ENCODE results near the gene EFCAB13. TPM values are rescaled to one million over a fixed set of nuclear protein-coding genes. Genes with fewer than 3 reads are reported as not detected.

The EFCAB13 gene
- total RNA-seq, 4 donors from 2014 or later = 1.4 to 2.5 (median 1.8) TPM

DNA sequence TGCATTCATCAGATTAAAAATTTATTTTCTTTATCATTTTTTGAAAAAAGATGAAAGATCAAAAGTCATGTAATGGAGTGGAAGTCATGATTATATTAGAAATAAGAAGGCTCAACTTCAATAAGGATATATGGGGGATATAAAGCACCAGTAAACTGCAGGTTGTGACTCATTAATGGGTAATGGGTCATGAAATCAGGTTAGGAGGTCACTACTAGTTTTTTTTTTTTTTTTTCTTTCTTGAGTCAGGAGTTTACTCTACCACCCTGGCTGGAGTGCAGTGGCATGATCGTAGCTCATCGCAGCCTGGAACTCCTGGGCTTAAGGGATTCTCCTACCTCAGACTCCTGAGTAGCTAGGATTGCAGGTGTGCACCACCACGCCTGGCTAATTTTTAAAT lies 14.3 kb downstream of the EFCAB13 start:
- DNase-seq (no peak), ATAC-seq (no peak)
- Histone ChIP-seq H3K27ac (no peak overlapping the region), H3K4me1 (no peaks in the 10 kb centered on the region), H3K27me3 (no peaks in the 10 kb centered on the region), H3K9me3 (no peaks in the 10 kb centered on the region), H3K36me3 (no peaks in the 10 kb centered on the region), H3K4me3 (no peak overlapping the region)
- TF ChIP-seq POLR2A (IDR thresholded peaks at IDR 0.05) = no peak
- TF ChIP-seq, protein P1, sequence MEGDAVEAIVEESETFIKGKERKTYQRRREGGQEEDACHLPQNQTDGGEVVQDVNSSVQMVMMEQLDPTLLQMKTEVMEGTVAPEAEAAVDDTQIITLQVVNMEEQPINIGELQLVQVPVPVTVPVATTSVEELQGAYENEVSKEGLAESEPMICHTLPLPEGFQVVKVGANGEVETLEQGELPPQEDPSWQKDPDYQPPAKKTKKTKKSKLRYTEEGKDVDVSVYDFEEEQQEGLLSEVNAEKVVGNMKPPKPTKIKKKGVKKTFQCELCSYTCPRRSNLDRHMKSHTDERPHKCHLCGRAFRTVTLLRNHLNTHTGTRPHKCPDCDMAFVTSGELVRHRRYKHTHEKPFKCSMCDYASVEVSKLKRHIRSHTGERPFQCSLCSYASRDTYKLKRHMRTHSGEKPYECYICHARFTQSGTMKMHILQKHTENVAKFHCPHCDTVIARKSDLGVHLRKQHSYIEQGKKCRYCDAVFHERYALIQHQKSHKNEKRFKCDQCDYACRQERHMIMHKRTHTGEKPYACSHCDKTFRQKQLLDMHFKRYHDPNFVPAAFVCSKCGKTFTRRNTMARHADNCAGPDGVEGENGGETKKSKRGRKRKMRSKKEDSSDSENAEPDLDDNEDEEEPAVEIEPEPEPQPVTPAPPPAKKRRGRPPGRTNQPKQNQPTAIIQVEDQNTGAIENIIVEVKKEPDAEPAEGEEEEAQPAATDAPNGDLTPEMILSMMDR (IDR thresholded peaks at IDR 0.05 in 4 of 5, conservative IDR thresholded peaks at IDR 0.05 in 1 of 5) = no peak
- in situ Hi-C loops (cut with MboI; ENCODE audit: low sequenced_read_pairs in 4 of 4) (no loop called here), intact Hi-C loops (cut with DNase I; ENCODE audit: low total_unique reads) (no loop called here)

DNA sequence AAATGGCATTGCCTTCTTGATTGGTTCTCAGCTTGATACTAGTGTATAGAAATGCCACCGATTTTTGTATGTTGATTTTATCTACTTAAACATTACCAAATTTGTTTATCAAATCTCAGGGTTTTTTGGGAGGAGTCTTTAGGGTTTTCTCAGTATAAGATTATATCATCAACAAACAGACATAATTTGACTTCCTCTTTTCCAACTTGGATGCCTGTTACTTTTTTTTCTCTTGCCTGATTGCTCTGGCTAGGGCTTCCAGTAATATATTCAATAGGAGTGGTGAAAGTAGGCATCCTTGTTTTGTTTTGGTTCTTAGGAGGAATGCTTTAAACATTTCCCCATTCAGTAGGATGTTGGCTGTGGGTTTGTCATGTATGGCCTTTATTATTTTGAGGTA lies 29.1 kb downstream of the EFCAB13 start:
- no peaks in the 10 kb centered on the region for H3K4me1 ChIP-seq
- no peak for DNase-seq
- H3K27ac ChIP-seq = no peak overlapping the region
- intact Hi-C loops (cut with DNase I; ENCODE audit: low total_unique reads) = no loop called here
- H3K4me3 ChIP-seq = no peak overlapping the region
- ATAC-seq = no peak
- in situ Hi-C loops (cut with MboI; ENCODE audit: low sequenced_read_pairs in 4 of 4) = no loop called here
- TF ChIP-seq, protein P1 (IDR thresholded peaks at IDR 0.05 in 4 of 5, conservative IDR thresholded peaks at IDR 0.05 in 1 of 5) = no peak
- TF ChIP-seq POLR2A (IDR thresholded peaks at IDR 0.05) = no peak
- no peaks in the 10 kb centered on the region for H3K36me3 ChIP-seq
- no peaks in the 10 kb centered on the region for H3K9me3 ChIP-seq
- H3K27me3 ChIP-seq = no peaks in the 10 kb centered on the region

DNA sequence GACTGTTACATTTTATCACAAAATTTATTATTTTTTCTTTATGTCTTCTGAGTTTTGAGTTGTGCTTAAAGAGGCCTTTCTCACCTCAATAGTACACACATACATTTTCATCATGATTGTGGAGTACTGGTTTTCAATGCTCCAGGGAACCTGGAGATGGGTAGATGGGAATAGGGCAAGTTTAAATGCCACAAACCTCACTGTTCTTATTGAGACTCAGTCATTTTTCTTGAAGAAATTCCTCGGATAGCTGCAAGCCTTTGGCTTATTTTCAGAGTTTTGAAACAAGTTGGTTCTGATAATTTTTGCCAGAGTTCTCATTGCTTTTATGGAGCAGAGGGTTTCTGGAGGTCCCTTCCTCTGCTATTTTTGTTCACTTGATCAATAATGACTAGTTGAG lies 34.9 kb downstream of the EFCAB13 start:
- no peak for ATAC-seq
- Histone ChIP-seq H3K4me3 (no peak overlapping the region), H3K27me3 (no peaks in the 10 kb centered on the region), H3K4me1 (no peaks in the 10 kb centered on the region), H3K36me3 (no peaks in the 10 kb centered on the region), H3K9me3 (no peaks in the 10 kb centered on the region), H3K27ac (no peak overlapping the region)
- TF ChIP-seq, protein P1 (IDR thresholded peaks at IDR 0.05 in 4 of 5, conservative IDR thresholded peaks at IDR 0.05 in 1 of 5) = no peak
- no peak for TF ChIP-seq POLR2A (IDR thresholded peaks at IDR 0.05)
- in situ Hi-C loops (cut with MboI; ENCODE audit: low sequenced_read_pairs in 4 of 4) = no loop called here
- no peak for DNase-seq
- intact Hi-C loops (cut with DNase I; ENCODE audit: low total_unique reads) = no loop called here

DNA sequence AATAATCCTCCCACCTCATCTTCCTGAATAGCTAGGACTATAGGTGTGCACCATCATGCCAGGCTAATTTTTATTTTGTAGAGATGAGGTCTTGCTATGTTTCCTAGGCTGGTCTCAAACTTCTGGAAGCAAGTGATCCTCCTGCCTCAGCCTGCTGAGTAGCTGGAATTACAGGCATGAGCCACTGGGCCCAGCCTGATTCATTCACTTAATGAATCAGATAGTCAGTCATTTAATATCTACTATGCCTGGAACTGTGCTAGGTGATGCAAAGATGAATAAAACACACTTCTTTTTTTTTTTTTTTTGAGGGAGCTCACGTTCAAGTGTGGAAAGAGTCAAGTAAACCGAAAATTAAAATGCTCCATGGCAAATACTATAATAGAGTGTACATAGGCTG lies 39.4 kb downstream of the EFCAB13 start:
- TF ChIP-seq, protein P1 (IDR thresholded peaks at IDR 0.05 in 4 of 5, conservative IDR thresholded peaks at IDR 0.05 in 1 of 5) = no peak
- TF ChIP-seq POLR2A (IDR thresholded peaks at IDR 0.05) = no peak
- Histone ChIP-seq H3K9me3 (no peaks in the 10 kb centered on the region), H3K36me3 (no peaks in the 10 kb centered on the region), H3K27ac (no peak overlapping the region), H3K4me1 (no peaks in the 10 kb centered on the region), H3K27me3 (no peaks in the 10 kb centered on the region), H3K4me3 (no peak overlapping the region)
- in situ Hi-C loops (cut with MboI; ENCODE audit: low sequenced_read_pairs in 4 of 4) = no loop called here
- DNase-seq (no peak), ATAC-seq (no peak)
- intact Hi-C loops (cut with DNase I; ENCODE audit: low total_unique reads) = loop anchor here (5.0 kb wide), 1 partner anchor 254 kb away; no protein-coding TSS in a partner anchor

DNA sequence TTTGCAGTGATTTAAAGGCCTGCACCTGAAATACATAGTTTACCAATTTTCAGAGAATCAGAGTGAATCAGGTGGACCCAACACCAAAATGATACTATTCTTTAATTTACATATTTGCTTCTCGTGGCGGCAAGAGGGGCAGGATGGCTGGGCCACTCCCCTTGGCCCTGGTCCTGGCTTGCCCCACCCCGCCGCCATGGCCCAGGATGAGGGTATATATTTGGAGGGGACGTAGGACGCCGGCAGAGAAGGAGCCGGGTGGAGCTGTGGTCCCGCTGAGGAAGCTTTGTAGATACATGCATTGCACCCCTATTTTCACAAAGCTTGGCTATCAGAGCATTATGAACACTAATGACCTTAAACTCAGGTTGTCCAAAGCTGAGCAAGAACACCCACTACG lies 43.5 kb downstream of the EFCAB13 start:
- ATAC-seq (no peak), DNase-seq (no peak)
- intact Hi-C loops (cut with DNase I; ENCODE audit: low total_unique reads) = no loop called here

More for the DNA sequence above, 43.5 kb downstream of the EFCAB13 start:
- Histone ChIP-seq H3K4me3 (no peak overlapping the region), H3K9me3 (no peaks in the 10 kb centered on the region), H3K27me3 (no peaks in the 10 kb centered on the region), H3K4me1 (no peaks in the 10 kb centered on the region), H3K36me3 (no peaks in the 10 kb centered on the region), H3K27ac (no peak overlapping the region)
- in situ Hi-C loops (cut with MboI; ENCODE audit: low sequenced_read_pairs in 4 of 4) = no loop called here
- TF ChIP-seq POLR2A (IDR thresholded peaks at IDR 0.05) = no peak
- TF ChIP-seq, protein P1 (IDR thresholded peaks at IDR 0.05 in 4 of 5, conservative IDR thresholded peaks at IDR 0.05 in 1 of 5) = no peak

Data from gastrocnemius medialis (tissue), 4 donors.